NCI-H526 (cell line): ENCODE measurements around the gene STARD13.
"Not testable (repeated sequence)": the region's sequence is repeated elsewhere in the genome, so short reads cannot be mapped to it uniquely, and the experiment has no call there.

Experiments
- DNase-seq, 2 experiments: peaks; one replicate each; lab custom pipeline; 2025; lab: John Stamatoyannopoulos, UW

The STARD13 gene

DNA sequence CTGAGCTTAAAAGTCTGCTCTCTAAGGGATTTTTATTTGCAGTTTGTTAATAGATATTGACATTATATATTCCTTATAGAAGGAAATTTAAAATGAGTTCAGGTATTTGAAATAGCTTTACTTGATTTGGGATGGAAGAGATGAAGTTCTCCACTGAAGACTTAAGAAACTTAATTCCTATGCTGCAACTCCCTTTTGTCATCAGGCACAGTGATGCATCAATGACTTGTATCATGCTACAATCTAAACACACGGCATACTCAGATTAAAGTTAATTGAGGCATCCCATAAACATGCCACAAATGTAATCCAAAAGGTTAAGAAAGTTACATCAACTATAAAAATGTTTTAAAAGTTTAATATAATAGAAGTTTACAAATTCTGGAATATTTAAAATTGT is 109.0 kb downstream of the STARD13 start:
- DNase-seq: no peak

DNA sequence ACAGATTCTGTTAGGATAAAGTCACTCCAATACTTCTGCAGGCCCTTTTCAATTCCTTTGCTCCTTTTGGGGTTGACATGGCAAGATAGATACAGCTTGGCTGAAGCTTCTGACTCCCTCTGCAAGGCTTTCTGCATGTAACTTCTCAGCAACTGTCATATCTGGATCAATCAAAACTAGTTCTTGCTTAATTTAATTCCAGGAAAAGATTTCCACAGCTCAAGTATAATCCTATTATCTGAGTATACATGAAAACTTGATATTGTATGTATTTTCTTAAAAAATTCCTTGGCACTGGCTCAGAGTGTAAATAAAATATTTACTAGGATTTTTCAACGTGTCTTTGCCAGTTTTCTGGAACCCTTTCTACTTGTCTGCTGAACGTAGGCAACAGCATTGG is 109.6 kb downstream of the STARD13 start:
- no peak for DNase-seq

DNA sequence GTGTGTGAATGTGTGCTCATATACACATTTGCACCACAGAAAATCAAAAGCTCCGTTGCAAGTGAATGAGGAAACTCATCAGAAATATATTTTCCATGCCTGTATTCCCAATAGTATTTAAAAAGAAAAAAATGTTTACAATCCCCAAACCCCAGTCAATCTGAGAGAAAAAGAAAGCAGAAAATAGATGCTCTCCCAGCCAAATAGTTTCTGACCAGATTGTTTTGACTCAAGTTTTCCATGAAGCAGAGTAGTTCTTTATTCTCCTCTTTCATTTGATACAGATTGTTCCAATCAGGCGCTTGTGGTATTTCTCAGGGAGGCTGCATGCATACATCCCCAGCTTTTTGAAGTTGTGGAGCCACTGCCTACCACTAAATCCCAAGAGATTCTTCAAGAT is 110.6 kb downstream of the STARD13 start:
- DNase-seq: no peak

DNA sequence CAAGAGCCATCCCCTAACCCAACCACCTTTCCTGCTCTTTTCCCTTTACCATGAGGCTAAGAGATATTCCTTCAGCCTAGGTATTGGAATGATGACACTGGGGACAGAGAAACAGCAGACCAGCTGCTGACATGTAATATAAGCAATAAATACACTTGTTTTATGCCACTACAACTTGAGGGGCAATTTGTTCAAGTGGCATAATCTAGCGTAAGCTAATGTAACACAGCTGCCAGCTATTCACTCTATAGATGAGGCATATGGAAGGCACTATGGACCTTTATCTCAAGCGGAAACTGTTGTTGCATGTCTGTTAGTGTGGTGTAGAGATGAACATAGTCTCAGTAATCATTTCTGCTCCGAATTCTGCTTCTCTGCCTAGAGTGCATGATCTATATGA is 111.1 kb downstream of the STARD13 start:
- no peak for DNase-seq

DNA sequence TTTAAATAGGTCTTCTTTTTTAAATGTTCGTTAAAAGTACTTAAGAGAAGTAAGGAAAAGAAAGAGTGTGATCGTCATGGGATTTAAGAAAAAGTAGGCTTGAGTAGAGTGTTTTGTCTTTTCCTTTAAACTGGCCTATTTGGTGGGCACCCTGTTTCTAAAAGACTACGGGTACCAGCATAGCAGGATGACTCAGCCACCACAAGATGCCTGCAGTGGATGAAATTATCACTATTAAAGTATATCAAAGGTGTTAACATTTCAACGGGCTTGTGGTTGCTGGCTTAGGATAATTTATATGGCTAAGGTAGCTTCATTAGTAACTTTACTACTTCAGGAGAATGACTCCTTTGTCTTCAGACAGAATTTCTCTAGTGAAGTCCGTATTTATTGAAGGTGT is 112.6 kb downstream of the STARD13 start:
- DNase-seq: no peak

DNA sequence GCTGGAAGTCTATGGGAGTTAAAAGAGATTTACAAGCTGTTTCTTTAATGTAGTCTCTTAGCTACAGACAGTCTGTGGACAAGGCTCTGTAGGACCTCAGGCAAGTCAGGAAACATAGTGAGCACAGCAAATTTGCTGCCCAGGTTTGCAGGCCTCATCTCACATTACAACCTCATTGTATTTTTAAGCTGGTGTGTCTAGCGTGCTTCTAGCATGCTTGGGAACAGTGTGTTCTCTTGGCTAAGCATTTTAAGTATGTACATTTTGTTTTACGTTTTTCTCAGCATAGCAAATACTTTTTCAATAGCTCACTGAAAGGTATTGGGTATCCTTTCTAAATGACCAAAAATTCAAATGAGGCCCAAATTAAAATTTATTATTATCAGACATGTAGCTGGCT is 113.2 kb downstream of the STARD13 start:
- peak; percentile 7 to 10 for DNase-seq

DNA sequence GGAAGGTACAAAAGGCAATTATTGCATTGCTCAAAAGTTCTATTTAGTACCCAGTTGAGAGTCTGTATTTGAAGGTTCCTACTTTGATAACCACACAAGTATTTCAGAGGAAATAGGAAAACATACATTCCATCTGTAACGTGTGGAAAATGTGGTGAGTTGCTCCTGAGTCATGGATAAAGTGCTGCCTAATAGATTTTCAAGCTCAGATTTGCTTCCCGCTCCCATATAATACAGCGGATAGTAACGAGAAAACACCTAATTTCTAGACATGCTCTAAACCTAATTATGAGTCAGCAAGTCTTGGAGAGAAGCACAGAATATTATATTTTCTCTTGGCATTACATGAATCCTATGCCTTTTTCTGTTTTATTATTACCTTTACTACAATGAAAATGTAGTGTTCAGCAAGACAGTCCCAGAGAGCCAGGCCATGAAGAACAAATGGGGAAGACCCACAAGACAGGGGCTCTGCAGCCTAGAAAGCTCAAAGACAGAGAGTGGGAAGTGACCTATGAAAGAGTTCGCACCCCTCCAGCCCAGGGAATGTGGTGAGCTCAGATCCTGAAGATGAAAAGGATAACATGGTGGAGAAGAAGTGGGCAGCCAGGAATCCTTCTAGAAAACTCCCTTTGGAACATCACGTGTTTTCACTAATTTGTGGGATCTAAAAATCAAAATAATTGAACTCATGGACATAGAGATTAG is 116.1 kb downstream of the STARD13 start:
- DNase-seq: no peak

DNA sequence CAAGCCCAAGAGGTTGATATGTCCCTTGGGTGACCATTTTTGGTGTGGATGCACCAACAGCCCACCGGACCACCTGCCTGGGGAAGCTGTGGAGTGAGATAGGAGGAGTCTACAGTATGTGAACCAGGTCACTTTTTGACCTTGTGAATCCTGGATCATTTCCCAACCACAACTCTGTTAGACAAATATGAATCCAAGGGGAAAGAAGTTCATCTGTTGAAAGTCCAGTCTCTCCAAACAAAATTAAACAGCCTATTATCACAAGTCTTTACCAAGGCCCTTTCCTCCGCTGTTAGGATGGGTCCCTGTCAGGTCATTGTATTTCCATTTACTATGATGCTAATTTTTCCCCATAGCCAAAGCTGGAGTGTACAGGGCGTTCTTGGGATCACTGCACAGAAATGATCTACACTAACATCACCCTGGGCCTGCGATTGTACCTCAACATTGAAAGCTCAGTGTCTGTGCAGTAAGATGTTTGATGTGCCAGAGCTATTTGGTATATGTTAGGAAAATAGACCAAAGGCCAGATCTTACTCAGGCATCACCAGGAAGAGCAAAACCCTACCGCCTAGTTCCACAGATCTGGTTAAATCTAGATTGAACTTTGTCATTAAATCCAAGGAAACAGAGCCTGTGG is 117.1 kb downstream of the STARD13 start:
- DNase-seq: no peak

DNA sequence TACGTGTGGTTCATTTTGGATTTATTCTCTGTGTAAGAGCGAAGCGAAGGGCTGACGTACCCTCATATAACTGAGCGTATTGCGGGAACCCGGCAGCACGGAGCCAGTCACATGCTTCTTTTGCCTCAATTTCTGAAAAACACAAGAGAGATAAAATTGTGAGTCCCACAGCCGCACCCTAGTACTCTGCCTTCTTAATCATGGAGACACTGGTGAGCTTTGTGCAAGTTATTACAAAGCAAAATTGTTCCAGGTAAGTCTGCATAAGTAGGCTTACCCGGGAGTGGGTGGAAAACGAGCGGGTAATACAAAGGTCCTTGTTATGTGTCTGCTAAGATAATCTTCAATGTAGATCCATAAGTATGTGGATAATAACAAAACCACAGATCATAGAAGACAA is 118.1 kb downstream of the STARD13 start:
- DNase-seq: no peak

DNA sequence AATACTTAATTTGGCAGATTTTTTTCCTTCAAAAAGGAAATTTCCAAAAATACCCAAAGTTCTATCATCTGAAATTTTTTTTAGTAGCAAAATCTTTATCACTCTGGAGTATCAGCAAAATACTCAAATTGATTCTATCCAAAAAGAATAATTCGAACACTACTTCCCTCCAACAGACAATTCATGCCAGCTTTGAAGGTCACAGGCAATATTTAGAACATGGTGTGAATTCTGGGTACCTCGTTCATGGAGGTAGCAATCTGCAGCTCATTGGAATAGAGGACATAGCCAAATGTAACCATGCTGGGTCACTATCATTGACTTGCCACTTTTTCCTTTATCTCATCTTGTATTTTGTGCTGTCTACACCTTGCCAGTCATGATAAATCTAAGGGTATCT is 119.8 kb downstream of the STARD13 start:
- DNase-seq: no peak

DNA sequence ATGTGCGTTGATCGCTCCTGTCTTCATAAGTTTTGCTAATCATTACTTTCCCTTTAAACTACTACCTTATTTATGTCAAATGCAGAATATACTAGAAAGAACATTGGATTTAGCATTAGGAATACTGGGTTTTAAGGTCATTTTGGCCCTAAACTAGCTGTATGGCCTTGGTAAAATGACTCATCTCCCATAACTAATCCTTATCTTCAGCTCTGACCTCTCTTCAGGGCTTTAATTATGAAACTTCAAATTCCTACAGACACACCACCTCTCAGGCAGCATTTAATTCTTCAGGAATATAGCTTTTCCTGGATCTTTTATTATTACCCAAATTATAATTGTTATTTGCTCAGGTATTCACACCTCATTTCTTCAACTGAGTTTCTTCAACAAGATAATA is 121.2 kb downstream of the STARD13 start:
- no peak for DNase-seq

DNA sequence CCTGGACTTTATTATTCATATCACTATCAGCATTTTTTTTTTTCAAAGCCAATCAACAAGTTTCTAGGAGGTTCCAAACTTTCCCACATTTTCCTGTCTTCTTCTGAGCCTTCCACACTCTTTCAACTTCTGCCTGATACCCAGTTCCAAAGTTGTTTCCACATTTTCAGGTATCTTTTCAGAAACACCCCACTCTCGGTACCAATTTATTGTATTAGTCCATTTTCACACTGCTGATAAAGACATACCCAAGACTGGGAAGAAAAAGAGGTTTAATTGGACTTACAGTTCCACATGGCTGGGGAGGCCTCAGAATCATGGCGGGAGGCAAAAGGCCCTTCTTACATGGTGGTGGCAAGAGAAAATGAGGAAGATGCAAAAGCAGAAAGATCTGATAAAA is 122.8 kb downstream of the STARD13 start:
- DNase-seq: not testable (repeated sequence)

DNA sequence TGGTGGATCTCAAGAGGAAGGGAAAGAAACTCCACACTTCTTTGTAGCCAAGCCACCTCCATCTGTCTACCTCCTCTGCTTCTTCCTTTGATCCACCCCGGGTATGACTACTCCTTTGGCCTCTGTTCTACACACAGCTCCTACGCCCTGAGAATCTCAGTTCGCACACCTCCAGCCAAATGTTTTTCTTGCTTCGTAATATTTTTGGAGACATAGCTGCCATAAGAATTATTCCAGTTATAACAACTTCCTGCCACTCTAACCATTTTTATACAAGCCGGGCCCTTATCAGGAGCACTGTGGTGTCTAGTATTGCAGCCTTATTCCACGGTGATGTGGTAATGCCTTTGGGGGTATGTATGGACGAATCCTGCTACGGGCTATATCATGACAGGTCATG is 126.7 kb downstream of the STARD13 start:
- no peak for DNase-seq

DNA sequence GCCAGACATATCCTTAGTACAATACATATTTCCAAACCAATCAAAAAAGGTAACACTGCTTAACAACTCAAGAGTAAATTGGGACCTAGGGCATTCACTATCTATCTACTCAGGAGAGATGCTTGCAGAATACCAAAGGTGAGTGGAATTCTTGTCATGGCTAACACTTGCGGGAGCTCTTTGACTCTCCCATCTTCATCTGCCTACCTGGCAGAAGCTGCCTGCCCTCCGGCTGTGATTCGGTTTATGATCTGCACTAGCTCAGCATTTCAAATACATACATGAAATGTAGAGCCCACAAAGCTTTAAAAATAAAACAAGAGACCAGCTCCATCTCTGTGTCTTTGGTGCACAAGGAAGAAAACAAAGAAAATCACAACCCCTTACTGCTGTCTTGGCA is 127.3 kb downstream of the STARD13 start:
- no peak for DNase-seq

DNA sequence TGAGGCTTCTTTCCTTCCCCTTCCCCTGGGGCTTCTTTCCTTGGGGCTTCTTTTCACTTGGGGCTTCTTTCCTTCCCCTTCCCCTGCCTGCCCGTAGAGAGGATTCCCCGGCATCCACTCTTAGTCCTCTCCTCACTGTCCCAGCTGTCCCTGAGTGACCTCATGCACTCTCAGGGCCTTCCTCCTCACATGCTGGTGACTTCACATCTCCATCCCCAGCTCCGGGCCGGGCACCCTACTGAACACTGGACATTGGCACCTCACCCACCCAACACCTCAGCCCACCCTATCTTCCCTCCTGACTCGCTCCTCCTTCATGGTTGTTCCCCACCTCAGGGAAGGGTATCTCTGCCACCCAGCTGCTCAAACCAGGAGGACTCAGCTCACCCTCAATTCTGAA is 130.6 kb downstream of the STARD13 start:
- DNase-seq: no peak

DNA sequence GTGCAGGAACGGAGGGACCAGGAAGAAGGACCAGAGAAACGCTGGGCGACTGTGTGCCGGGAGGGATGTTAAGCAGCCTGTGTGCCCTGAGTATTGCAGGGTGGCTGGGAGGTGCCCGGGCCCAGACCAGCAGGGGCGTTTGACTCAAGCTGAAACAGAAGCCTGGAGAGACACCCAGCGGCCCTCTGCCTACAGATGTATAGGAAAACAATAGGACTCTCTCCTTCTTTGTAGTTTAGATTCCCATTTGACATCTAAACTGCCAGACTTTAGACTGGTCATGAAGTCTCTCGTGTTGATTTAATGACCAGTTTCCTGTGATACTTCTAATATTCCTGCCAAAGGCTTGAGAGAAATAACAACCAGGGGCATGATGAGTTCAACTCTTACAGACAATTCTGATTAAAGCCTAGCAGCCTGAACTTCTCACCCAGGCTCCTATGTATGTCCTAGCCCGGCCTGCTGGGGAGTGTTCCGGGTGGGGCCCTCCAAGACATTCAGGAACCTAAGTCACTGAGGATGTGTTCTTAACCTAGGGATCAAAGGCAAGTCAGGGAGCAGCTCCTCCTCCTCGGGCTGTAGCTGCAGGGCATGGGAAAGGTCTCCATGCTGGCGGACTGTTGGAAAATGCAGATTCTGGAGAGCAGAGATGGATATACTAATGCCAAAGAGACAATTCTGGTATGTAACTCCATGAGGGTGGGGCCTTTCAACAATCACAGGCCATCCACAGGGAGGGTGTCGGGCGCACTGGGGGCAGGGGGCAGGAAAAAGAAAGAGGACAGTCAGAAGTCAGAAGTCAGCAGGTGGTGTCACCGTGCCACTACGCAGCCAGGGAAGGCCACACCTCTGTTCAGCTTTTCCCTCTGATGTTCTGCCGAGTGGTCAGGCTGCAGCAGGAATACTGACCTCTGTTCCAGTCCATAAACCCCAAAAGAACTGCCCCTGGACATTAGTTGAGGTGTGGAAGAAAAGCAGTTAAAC is 131.8 kb downstream of the STARD13 start:
- peak in 1 of 2 experiments; percentile 46 for DNase-seq

DNA sequence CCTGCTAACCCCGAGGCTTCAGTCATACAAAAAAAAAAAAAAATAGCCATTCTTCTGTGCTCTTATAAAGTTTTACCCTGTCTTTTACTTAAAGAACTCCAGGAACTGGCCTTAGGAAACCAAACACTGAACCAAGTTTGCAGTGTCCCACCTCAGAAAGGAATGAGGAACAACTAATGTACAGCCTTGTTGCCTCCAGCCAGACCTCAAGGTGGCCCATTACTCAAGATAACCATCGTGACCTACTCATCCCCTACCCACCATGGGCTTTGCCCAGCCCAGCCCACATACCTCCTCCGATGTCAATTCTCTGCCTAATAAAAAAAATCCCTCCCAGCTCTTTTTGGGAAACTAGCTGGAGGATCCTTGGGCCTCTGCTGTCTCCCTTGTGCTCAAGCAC is 133.2 kb downstream of the STARD13 start:
- no peak for DNase-seq

DNA sequence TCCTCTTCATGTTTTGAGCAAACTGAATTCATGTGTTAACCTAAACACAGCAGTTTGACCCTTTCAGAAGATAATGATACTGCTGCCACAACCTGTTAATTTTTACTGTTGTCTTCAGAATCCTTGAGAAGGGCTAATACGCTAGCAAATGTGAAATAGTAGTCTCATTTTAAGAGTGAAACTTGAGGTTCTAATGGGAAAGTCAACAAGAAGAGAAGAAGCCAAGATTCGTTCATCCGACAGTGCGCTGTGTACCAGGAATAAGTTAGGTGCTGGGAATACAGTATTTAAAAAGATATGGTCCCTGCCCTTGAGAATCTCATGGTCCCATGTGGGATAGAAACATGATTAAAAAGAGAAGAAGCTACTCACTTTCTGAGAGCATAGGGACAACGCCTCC is 134.9 kb downstream of the STARD13 start:
- DNase-seq: no peak

DNA sequence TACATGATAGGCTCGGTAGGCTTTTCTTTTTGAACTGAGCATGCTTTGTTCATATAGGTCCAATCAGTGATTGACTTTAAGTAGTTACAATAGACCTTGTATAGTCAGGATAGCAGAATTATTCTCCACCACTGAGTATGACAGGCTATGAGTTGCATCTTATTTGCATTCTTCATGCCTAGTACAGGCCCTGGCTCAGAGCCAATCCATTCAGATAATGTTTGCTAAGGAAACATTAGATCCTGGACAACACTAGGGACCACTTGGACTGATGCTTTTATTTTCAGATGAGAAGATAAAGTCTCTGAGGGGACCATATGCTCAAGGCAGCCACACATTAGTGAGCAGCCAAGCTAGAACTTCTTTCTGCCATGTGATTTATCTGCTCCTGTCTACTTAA is 135.4 kb downstream of the STARD13 start:
- DNase-seq: peak; percentile 96 to 97

DNA sequence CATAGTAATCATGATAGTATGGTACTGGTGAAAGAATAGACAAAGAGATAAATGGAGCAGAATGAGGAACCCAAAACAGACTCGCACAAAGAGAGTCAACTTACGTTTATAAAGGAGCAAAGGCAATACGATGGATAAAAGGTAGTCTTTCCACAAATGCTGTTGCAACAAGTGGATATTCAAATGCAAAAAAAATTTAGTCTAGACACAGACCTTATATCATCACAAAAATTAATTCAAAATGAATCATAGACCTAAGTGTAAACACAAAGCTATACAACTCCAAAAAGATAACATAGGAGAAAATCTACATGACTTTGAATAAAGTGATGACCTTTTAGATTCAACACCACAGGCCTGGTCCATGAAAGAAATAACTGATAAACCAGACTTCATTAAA is 137.7 kb downstream of the STARD13 start:
- no peak for DNase-seq

DNA sequence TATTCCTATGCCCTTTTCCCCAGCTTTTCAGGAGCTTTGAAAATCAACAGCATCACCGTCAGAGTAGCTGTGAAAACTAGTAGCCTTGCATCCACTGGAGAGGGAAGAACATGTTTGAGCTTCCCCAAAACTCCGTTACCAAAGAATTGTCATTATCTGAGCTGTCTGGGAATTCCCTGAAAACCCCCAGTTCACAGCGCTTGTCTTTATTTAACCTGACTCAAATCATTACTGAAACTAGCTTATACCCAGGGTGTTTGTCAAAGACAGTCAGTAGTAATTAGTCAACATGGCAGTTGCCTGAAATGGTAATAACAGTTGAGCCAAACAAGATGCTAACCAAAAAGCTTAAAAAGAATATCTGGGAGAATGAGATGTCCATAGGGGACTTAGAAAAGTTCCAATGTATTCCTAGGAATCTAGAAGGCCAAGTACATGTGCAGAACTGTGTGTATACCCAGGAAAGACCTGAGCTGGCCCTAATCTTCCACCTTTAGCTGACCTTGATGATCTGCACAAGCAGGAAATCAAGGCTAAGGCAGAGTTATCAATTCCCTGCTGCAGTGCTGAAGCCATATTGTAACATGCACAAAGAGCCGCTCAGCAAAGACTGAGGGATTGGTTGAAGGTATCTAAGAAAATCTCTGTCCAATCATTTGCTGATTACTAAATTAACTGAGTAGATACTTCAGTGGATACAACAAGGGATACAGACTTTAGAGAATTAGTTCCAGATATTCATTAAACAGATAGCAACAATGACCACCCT is 138.5 kb downstream of the STARD13 start:
- DNase-seq: no peak

DNA sequence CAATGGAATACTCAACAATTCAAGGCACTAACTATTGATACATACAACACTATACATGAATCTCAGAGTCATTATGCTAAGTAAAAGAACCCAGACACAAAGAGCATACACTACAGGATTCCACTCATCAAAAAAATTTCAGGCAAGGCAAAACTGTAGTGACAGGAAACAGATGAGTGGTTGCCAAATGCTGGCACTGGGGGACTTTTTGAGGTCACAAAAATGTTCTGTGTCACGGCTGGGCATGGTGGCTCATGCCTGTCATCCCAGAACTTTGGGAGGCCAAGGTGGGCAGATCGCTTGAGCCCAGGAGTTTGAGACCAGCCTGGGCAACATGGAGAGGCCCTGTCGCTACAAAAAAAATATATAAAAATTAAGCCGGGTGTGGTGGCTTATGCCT is 139.9 kb downstream of the STARD13 start:
- no peak for DNase-seq
